ENCODE results near the gene TUBB3. TPM values are rescaled to one million over a fixed set of nuclear protein-coding genes. Genes with fewer than 3 reads are reported as not detected.
"Not testable (repeated sequence)": the region's sequence is repeated elsewhere in the genome, so short reads cannot be mapped to it uniquely, and the experiment has no call there.

TUBB3 gene
- total and polyA plus RNA-seq, 2 of the 4 experiments (the other 2 are of a cell fraction), result 311 to 410 TPM

GRCh38 chr16:89914642-89915285 is 8.4 kb upstream of the TUBB3 start:
- H2BK15ac ChIP-seq (ENCODE audit: low read depth, low read length); CTCF ChIA-PET; H3K4me2 ChIP-seq (ENCODE audit: low read depth, low read length); H3K9me3 ChIP-seq (ENCODE audit: control insufficient read depth, insufficient read depth, low read length); in situ Hi-C loops (cut with MboI; ENCODE audit: low sequenced_read_pairs); POLR2A ChIA-PET (ENCODE audit: unreplicated experiment); H4K8ac ChIP-seq (ENCODE audit: low read depth in 2 of 2, low read length in 2 of 2); H3K56ac ChIP-seq (ENCODE audit: extremely low read depth, insufficient read depth, low read length); H2BK20ac ChIP-seq (ENCODE audit: low read depth, low read length); H2AFZ ChIP-seq (replicated peaks; ENCODE audit: low read length, poor library complexity); H4K91ac ChIP-seq (ENCODE audit: insufficient read depth, low read depth, low read length); H3K14ac ChIP-seq (replicated peaks; ENCODE audit: low read depth, low read length); dilution Hi-C loops (cut with HindIII; ENCODE audit: low sequenced_read_pairs, unreplicated experiment); H3K4ac ChIP-seq (ENCODE audit: low read depth, low read length); intact Hi-C loops (cut with micrococcal nuclease); H3K18ac ChIP-seq (ENCODE audit: low read depth, low read length); H2BK120ac ChIP-seq (ENCODE audit: low read depth, low read length); H3K27ac ChIP-seq (ENCODE audit: insufficient read depth, low read length); H3K9ac ChIP-seq (ENCODE audit: low read depth, low read length); H3K23ac ChIP-seq (ENCODE audit: low read depth, low read length); BruUV-seq (replicated peaks); H2AK5ac ChIP-seq (ENCODE audit: low read depth, low read length); H3K27me3 ChIP-seq (ENCODE audit: control insufficient read depth, insufficient read depth, low read length); H4K5ac ChIP-seq (ENCODE audit: low read depth, low read length); ATAC-seq (ENCODE audit: low read depth); H2BK5ac ChIP-seq (ENCODE audit: low read depth, low read length, poor library complexity, severe bottlenecking); DNase-seq; H3K4me3 ChIP-seq (ENCODE audit: insufficient read depth, low read depth, low read length): not testable (repeated sequence)
- WGBS, 2 experiments (ENCODE audit: extremely low coverage in 2 of 2, insufficient read length in 1 of 2), result 67% methylated on average over 4 of the region's 11 CpGs; no CpG with 5 or more reads in 1 of the 2 experiments
- Histone ChIP-seq H4K20me1 (ENCODE audit: insufficient read depth, low read length) (peaks cover 10% of the 10 kb centered on the region), H3K36me3 (ENCODE audit: control insufficient read depth, insufficient read depth, low read length) (peaks cover 31% of the 10 kb centered on the region), H2AK9ac (replicated peaks; ENCODE audit: low read depth, low read length, poor library complexity) (peak overlapping the region; percentile 70), H3K79me1 (ENCODE audit: low read depth in 1 of 2, low read length in 2 of 2) (peaks cover 0 to 32% of the 10 kb centered on the region in 2 experiments), H3K4me1 (ENCODE audit: control insufficient read depth, insufficient read depth, low read length) (peaks cover 15% of the 10 kb centered on the region), H3K9me1 (ENCODE audit: insufficient read depth, low read length) (peaks cover 16% of the 10 kb centered on the region)

All from IMR-90 (cell line).